ENCODE measurements around the gene RAP2A.

The RAP2A gene

GRCh38 chr13:97456047-97456446, 22.1 kb downstream of the RAP2A start:
- DNase-seq: no peak

DNA sequence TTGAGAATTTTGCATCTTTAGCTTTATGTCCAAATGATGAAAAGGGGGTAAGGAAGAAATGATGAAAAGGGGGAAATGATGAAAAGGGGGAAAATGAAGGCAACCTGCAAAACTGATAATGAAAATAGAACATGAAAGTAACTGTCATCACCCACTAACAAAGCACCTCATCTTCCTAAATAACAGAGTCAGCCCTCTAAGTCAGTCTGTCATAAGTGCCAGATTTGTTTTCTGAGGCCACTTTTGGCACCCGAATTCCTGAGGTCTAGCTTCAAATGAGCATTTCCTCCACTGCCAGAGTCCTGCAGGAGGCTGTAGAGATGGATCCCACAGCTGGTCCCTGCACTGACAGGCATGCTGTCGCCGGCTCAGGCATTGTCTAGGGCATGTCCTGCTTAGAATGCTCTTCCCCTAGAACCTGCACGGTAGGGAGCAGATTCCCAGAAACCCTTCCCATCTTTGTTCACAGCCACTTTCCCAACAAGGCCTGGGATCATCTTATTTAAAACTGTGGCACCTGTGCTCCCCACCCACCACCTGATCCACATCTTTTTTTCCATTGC, 25.3 kb downstream of the RAP2A start:
- no peak for DNase-seq

DNA sequence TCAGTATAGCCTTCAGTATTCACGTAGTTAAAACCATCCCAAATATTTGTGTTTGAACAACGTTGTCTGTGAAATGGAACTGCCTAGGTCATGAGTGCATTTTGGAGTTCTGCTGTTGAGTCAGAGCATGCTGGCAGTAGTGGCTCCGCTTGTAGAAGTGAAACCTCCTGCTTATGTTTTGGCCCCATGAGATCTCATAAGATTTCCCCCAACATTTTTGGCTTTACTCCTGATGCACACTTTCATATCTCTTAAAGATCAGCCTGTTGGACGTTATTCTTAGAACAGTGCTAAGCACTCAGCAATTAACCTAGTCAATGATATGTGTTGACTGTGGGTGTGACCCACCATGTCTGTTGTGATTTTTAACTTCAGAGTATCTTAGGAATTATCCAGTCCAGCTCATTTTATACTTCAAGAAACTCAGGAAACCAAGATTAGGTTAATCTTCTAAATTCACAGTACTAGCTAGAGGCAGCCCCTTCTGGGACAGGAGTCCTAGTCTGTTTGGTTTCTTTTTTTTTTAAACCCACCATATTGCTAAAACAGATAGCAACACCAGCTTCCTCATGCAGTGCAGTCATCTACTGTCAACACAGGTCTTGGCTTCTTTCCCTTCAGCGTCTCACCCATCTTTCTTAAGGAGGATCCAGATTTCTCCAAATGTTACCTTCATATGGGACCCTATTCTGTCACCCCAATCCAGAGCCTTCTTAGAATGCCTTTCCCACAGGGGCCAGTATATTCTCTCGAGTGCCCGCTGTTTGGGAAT, 26.2 kb downstream of the RAP2A start:
- no peak for DNase-seq

- no peak for DNase-seq
Observed at GRCh38 chr13:97460853-97461252, 26.9 kb downstream of the RAP2A start.

DNA sequence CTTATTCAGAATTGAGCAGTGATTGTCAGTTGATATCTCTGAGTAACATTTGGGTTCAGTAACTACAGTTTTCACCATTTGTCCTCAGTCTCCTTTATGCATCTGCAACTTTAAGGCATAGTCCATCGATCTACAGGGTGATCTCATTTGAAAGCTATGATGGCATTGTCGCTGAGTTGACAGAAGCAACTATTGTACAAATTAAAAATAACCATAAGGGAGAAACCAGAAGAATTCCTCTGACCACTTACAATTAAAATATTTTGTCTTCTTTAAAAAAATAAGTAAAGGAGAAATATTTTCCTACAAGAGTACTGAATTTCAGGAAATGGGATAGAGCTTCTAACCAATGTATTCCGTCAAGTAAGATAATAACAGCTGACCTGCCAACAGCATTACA, 30.6 kb downstream of the RAP2A start:
- no peak for DNase-seq

DNA sequence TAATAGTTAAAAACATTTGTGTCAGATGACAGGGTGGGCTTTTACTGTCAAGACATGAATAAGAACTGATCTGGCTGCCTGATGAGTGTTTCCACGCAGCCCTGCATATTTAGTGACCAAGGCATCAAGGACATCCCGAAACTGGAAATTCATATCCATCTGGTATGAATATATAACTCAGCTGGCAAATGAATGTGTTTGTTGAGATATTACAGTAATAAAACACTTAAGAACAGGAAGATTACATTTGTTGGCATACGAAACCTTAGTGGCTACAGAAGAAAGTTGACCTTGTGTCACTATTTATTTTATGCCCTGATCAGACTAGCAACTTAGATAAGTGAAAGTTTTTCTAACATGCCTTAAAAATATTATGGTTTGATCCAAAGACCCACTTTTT, 32.8 kb downstream of the RAP2A start:
- no peak for DNase-seq

GRCh38 chr13:97468331-97468730, 34.4 kb downstream of the RAP2A start:
- DNase-seq: no peak

GRCh38 chr13:97471711-97472110, 37.7 kb downstream of the RAP2A start:
- no peak for DNase-seq

DNA sequence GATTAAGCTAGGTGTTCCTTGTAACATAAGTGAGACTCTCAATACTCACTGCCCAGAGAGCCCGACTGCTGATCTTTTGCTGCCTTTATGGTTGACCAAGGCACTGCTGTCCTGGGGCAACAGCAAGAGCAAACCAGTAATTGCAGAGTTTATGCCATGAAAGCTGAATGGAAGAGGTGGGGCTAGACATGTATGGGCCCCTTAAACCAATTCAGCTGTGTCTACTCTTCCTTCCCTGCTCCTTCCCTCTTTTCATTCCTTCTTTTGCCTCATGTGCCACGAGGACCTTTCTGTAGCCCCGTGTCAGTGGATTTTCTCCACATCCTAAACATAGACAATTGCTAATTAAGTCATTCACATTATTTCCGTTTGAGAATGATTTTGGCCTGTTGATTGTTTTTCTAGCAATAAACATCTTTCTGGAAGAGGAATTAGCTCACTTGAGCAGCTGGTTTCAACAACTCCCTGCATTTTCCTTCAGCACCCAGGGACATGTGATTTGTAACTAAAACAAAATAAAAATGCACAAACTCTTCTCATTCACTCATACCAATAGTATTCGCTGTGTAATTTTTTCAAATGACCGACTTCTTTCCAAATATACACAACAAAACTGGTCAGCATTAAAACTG, 40.5 kb downstream of the RAP2A start:
- no peak for DNase-seq

DNA sequence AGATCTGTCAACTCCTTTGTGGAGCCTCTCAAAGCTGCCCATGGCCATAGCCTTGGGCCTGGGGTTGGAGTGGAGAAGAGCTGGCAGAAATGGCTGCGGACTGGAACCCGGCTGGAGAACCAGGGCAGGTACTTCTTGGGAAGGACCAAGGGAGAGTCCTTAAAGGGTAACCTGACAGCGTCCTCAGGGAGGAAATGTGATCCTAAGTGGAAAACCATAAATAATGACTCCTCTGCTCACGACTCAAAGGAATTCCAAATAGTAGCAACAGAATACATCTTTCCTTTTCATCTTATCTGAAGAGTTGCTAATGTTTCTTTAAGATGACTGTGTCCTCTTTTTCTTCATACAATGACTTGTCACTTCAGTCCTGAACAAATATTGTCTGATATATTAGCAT, 41.0 kb downstream of the RAP2A start:
- DNase-seq: no peak

GRCh38 chr13:97477844-97478243, 43.9 kb downstream of the RAP2A start:
- no peak for DNase-seq

DNA sequence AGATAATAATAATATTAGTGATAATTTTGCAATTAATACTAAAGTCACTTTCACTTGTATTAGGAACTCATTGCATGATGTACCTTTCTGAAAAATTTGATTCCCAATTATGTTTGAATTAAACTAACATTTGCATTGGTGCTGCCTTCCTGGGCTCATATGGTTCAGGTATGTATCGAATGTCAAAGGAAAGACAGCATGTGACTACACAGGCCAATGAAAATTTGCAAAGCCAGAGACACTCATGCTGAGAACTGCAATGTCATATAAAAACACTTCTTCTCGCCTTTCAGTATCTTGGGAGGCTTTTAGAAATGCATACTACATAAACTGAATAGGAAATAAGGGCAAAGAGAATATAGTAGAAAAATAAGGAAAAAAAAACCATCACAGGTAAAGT, 44.3 kb downstream of the RAP2A start:
- no peak for DNase-seq

DNA sequence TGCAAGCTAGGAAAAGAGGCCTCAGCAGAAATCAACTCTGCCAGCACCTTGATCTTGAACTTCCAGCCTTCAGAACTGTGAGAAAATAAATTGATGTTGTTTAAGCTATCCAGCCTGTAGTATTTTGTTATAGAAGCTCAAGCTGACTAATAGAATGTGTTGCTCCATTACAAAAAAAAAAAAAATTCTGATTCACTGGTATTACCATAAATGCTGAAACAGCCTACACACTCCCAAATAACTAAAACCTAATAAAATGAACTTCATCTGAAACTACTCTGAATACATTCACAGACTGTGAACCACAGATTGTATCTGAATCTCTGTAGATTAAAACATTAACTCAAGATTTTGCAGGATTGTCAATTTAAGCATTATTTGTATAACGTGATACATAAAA, 49.5 kb downstream of the RAP2A start:
- no peak for DNase-seq

DNA sequence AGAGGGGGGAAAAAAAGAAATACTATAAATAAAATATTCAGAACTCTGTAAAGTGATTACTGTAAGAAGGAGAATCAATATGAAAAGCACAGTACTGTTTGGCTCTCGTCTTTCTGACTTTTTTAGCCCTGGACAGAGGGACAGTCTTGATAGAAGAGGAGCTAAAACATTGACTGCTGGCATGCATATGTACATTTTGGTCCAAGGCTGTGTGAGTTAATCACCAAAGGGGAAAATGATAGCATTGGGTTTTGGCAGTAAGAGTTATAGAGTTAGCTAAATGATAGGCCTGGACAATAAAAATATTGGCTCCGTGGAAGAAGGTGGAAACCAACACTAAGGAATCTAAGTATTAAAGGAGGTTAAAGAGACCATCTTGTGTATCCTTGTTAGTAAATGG, 50.3 kb downstream of the RAP2A start:
- no peak for DNase-seq

GRCh38 chr13:97485320-97485719, 51.4 kb downstream of the RAP2A start:
- DNase-seq: no peak

- DNase-seq: no peak
Observed at GRCh38 chr13:97490702-97491307, 56.8 kb downstream of the RAP2A start.

GRCh38 chr13:97491452-97491851, 57.5 kb downstream of the RAP2A start:
- DNase-seq: no peak

GRCh38 chr13:97492257-97492656, 58.3 kb downstream of the RAP2A start:
- no peak for DNase-seq

GRCh38 chr13:97492684-97493371, 58.9 kb downstream of the RAP2A start:
- DNase-seq: no peak

- no peak for DNase-seq
Observed at GRCh38 chr13:97493456-97493855, 59.5 kb downstream of the RAP2A start.

DNA sequence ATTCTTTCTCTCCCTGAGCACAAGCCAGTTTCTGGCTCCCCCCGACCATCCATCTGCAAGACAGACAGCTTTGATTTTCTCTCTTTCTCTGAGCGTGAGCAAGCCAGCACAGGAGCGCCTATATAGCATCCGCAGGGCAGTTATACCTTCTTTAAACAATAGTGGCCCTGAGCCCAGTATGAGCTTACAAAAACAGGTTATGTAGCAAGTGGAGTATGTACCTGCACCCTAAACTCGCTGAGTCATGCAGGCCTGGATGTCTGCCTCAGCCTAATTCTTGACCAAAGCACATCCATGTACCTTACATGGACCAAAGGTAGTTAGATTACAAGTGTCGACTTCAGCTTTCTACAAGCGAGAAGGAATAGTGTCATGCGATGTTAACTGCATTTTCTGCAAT, 61.7 kb downstream of the RAP2A start:
- DNase-seq: no peak

GRCh38 chr13:97496511-97496910, 62.5 kb downstream of the RAP2A start:
- DNase-seq: no peak

- no peak for DNase-seq
Observed at GRCh38 chr13:97497400-97497799, 63.4 kb downstream of the RAP2A start.

Measured in activated gamma-delta T cell treated with Interleukin-2 at 50 U/mL for 16 hours (primary cell).